ENCODE data around the gene DPPA2.

DPPA2 gene

GRCh38 chr3:109325109-109325508, 8.8 kb upstream of the DPPA2 start:
- DNase-seq = no peak

GRCh38 chr3:109313061-109313460, 3.3 kb downstream of the DPPA2 start:
- no peak for DNase-seq

- DNase-seq = no peak
Measured at GRCh38 chr3:109297496-109297895, 18.8 kb downstream of the DPPA2 start.

- DNase-seq = no peak
Measured at GRCh38 chr3:109284071-109284470, 32.2 kb downstream of the DPPA2 start.

GRCh38 chr3:109278546-109278945, 37.8 kb downstream of the DPPA2 start:
- DNase-seq = no peak

- DNase-seq = no peak
Measured at GRCh38 chr3:109278141-109278540, 38.2 kb downstream of the DPPA2 start.

GRCh38 chr3:109275702-109276293, 40.5 kb downstream of the DPPA2 start:
- peak in 1 of 2 donors; percentile 24 for DNase-seq

GRCh38 chr3:109270779-109271178, 45.5 kb downstream of the DPPA2 start:
- no peak for DNase-seq

- peak in 1 of 2 donors; percentile 59 for DNase-seq
Measured at GRCh38 chr3:109269577-109270275, 46.6 kb downstream of the DPPA2 start.

GRCh38 chr3:109268181-109268580, 48.1 kb downstream of the DPPA2 start:
- DNase-seq = no peak

- DNase-seq = no peak
Measured at GRCh38 chr3:109265295-109265694, 51.0 kb downstream of the DPPA2 start.

- DNase-seq = no peak
Measured at GRCh38 chr3:109257269-109257668, 59.0 kb downstream of the DPPA2 start.

- DNase-seq = no peak
Measured at GRCh38 chr3:109254770-109255169, 61.5 kb downstream of the DPPA2 start.

GRCh38 chr3:109252641-109253040, 63.7 kb downstream of the DPPA2 start:
- DNase-seq = no peak
